ENCODE results near the gene COPB2.

The COPB2 gene

DNA sequence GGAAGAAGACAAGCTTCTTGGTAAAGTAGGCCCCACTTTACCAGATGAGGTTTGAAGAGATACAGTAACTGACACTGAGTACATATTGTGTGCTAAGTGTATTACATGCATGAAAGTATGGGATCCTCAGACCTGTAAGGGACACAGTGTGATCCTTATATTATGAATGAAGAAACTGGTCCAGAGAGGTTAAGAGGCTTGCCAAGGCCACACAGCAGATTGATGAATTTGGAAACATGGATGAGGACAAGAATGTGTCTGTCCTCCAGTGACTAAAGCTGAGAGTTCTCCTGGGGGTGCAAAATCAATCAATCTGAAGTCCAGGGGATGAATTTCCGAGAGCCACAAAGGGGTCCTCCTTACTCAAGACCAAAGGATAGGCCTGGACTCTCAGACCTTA is 77.0 kb downstream of the COPB2 start:
- DNase-seq (ENCODE audit: low read depth, low spot score) = no peak
- no peak overlapping the region for H3K4me3 ChIP-seq (ENCODE audit: low read depth, low read length)
- TF ChIP-seq, protein P1, sequence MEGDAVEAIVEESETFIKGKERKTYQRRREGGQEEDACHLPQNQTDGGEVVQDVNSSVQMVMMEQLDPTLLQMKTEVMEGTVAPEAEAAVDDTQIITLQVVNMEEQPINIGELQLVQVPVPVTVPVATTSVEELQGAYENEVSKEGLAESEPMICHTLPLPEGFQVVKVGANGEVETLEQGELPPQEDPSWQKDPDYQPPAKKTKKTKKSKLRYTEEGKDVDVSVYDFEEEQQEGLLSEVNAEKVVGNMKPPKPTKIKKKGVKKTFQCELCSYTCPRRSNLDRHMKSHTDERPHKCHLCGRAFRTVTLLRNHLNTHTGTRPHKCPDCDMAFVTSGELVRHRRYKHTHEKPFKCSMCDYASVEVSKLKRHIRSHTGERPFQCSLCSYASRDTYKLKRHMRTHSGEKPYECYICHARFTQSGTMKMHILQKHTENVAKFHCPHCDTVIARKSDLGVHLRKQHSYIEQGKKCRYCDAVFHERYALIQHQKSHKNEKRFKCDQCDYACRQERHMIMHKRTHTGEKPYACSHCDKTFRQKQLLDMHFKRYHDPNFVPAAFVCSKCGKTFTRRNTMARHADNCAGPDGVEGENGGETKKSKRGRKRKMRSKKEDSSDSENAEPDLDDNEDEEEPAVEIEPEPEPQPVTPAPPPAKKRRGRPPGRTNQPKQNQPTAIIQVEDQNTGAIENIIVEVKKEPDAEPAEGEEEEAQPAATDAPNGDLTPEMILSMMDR (IDR thresholded peaks at IDR 0.05; ENCODE audit: low read depth, low read length) = no peak
- in situ Hi-C loops (cut with HindIII; ENCODE audit: low sequenced_read_pairs) = loop anchor here (25.0 kb wide), 1 partner anchor 200 kb away; no protein-coding TSS in a partner anchor

DNA sequence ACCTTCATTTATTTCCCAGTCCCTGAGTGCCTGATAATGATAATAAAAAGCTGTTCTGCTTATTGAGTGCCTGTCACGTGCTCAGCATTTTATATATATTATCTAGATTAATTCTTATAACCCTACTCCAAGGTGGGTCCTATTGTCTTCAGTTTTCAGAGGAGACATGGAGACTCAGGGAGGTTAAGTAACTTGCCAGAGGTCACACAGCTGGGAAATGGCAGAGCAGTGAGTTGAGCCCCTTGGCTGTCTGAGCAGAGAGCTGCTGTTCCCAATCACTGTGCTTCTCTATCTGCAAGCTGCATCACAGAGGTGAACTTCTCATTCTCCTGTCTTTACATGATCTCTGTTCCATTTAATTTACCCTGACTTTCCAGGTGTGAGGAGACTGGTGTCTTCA is 77.9 kb downstream of the COPB2 start:
- no peak for DNase-seq (ENCODE audit: low read depth, low spot score)
- TF ChIP-seq, protein P1 (IDR thresholded peaks at IDR 0.05; ENCODE audit: low read depth, low read length) = no peak
- H3K4me3 ChIP-seq (ENCODE audit: low read depth, low read length) = no peak overlapping the region
- in situ Hi-C loops (cut with HindIII; ENCODE audit: low sequenced_read_pairs) = loop anchor here (25.0 kb wide), 1 partner anchor 199 kb away; no protein-coding TSS in a partner anchor

DNA sequence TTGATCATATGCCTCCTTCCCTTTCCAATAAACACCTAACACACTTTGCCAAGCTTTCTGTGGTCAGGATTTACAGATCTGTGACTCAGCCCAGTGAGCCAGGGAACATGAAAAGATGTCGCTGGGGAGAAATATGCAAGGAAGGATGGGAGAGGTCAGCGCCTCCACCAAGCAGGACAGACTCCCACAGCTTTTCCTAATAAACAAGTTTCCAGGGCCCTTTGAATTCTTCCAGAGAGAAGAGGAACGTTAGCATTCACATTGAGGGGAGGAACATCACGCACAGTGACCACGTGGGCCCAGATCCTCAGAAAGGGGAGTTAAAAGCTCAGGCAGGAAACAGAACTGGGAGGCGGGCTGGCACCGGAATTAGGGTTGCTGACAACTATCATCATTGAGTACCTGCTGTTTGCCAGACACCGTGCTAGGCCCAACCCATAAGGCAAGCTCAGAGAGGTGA is 78.9 kb downstream of the COPB2 start:
- DNase-seq (ENCODE audit: low read depth, low spot score) = peak; percentile 93
- H3K4me3 ChIP-seq (ENCODE audit: low read depth, low read length) = no peak overlapping the region
- in situ Hi-C loops (cut with HindIII; ENCODE audit: low sequenced_read_pairs) = loop anchor here (25.0 kb wide), 1 partner anchor 198 kb away; no protein-coding TSS in a partner anchor
- TF ChIP-seq, protein P1 (IDR thresholded peaks at IDR 0.05; ENCODE audit: low read depth, low read length) = no peak

DNA sequence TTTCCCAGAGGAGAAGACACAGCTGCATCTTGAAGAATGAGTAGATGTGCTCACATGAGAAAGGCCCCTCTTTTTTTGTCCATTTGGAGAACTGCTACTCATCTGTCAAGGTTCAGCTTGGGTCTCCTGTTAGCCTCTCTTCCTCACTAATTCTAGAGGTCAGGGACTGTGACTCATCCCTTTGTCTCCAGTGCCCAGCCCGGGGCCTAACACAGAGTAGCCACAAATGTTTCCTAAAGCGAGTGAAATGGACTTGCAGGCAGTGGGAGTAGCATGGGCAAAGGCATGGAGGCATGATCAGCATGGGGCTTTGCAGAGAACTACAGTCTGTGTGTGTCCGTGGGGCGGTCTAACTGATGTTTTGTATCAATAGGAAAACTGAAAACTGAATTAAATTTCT is 79.6 kb downstream of the COPB2 start:
- in situ Hi-C loops (cut with HindIII; ENCODE audit: low sequenced_read_pairs) = loop anchor here (25.0 kb wide), 1 partner anchor 198 kb away; no protein-coding TSS in a partner anchor
- DNase-seq (ENCODE audit: low read depth, low spot score) = peak; percentile 63
- TF ChIP-seq, protein P1 (IDR thresholded peaks at IDR 0.05; ENCODE audit: low read depth, low read length) = no peak
- no peak overlapping the region for H3K4me3 ChIP-seq (ENCODE audit: low read depth, low read length)

DNA sequence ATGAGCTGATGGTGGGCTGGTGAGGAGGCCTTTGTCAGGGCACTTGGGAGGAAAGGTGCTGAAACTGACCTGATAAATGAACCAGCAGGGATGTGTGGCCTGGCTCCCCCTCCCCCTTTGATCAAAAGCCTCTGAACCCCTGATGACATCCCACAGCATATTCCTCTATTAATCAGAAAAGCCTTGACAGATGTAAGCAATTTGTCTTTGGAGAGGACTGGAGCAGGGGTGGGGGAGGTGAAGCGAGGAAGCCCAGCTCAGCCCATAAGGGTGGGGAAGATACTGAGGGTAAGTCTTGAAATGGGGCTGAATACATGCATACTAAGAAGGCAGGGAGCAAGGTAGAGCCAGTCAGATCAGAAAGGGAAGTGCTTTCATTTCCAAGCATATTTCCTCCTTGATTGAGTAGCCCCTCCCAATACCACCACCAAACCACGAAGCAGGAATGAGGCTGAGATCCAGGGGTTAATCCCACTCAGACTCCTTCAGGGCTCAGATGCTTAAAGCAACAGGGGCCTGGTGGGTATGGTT is 80.3 kb downstream of the COPB2 start:
- no peak for DNase-seq (ENCODE audit: low read depth, low spot score)
- in situ Hi-C loops (cut with HindIII; ENCODE audit: low sequenced_read_pairs) = loop anchor here (25.0 kb wide), 1 partner anchor 197 kb away; no protein-coding TSS in a partner anchor

DNA sequence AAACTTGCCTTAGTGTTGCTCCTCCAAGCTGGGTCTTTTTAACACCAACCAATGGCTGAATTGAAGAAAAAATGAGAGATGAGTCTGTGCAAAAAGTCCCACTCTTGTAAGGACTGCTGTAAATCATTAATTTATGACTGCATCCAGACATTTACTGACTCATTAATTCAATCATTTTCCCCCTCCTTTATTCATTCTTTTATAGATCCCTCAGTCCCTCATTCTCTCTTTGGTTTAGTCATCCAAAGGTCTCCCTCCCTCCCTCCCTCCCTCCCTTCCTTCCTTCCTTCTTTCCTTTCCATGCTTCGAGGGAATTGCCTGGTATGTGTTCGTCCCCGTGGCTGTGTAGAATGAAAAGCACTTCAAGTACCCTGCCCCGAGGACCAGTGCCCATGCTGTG is 80.9 kb downstream of the COPB2 start:
- TF ChIP-seq, protein P1 (IDR thresholded peaks at IDR 0.05; ENCODE audit: low read depth, low read length) = no peak
- in situ Hi-C loops (cut with HindIII; ENCODE audit: low sequenced_read_pairs) = loop anchor here (25.0 kb wide), 1 partner anchor 196 kb away; no protein-coding TSS in a partner anchor
- no peak overlapping the region for H3K4me3 ChIP-seq (ENCODE audit: low read depth, low read length)
- no peak for DNase-seq (ENCODE audit: low read depth, low spot score)

More for the DNA sequence above, 80.3 kb downstream of the COPB2 start:
- no peak overlapping the region for H3K4me3 ChIP-seq (ENCODE audit: low read depth, low read length)
- TF ChIP-seq, protein P1 (IDR thresholded peaks at IDR 0.05; ENCODE audit: low read depth, low read length) = no peak

All from astrocyte of the spinal cord (primary cell).